ENCODE results near the gene RASEF. TPM values are rescaled to one million over a fixed set of nuclear protein-coding genes. Genes with fewer than 3 reads are reported as not detected.

The RASEF gene
- total RNA-seq, 4 donors from 2014 or later: 0.40 to 9.9 (median 0.81) TPM

DNA sequence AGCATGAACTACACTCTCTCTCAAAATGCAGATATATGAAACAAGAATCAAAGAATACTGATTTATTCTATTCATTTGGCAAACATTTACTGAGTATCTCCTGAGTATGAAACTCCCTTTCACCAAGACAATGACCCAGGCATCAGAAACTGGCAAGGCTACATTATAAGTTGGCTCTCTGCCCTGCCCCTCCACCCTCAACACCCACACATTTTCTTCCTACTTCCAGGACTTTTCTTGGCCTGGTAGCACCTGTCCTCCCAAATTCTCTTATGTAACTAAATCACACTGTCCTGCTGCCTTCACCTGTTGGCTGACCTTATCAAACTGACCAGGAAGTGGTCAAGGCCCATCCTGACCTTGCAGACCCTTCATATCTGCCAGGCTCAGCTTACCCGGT lies 3.5 kb downstream of the RASEF start:
- Histone ChIP-seq H3K27ac (no peak overlapping the region), H3K27me3 (no peaks in the 10 kb centered on the region), H3K4me1 (no peaks in the 10 kb centered on the region), H3K4me3 (no peak overlapping the region), H3K9me3 (no peaks in the 10 kb centered on the region), H3K36me3 (no peaks in the 10 kb centered on the region)
- DNase-seq: no peak
- intact Hi-C loops (cut with DNase I; ENCODE audit: low total_unique reads): no loop called here
- no peak for TF ChIP-seq POLR2A (IDR thresholded peaks at IDR 0.05)
- TF ChIP-seq, protein P1, sequence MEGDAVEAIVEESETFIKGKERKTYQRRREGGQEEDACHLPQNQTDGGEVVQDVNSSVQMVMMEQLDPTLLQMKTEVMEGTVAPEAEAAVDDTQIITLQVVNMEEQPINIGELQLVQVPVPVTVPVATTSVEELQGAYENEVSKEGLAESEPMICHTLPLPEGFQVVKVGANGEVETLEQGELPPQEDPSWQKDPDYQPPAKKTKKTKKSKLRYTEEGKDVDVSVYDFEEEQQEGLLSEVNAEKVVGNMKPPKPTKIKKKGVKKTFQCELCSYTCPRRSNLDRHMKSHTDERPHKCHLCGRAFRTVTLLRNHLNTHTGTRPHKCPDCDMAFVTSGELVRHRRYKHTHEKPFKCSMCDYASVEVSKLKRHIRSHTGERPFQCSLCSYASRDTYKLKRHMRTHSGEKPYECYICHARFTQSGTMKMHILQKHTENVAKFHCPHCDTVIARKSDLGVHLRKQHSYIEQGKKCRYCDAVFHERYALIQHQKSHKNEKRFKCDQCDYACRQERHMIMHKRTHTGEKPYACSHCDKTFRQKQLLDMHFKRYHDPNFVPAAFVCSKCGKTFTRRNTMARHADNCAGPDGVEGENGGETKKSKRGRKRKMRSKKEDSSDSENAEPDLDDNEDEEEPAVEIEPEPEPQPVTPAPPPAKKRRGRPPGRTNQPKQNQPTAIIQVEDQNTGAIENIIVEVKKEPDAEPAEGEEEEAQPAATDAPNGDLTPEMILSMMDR (IDR thresholded peaks at IDR 0.05): no peak

GRCh38 chr9:83056911-83057310 lies 6.0 kb downstream of the RASEF start:
- no peak overlapping the region for H3K4me3 ChIP-seq
- TF ChIP-seq POLR2A (IDR thresholded peaks at IDR 0.05): no peak
- TF ChIP-seq, protein P1 (IDR thresholded peaks at IDR 0.05): no peak
- no peaks in the 10 kb centered on the region for H3K4me1 ChIP-seq
- DNase-seq: no peak
- H3K9me3 ChIP-seq: no peaks in the 10 kb centered on the region
- intact Hi-C loops (cut with DNase I; ENCODE audit: low total_unique reads): no loop called here
- H3K27ac ChIP-seq: no peak overlapping the region
- H3K27me3 ChIP-seq: no peaks in the 10 kb centered on the region
- no peaks in the 10 kb centered on the region for H3K36me3 ChIP-seq

DNA sequence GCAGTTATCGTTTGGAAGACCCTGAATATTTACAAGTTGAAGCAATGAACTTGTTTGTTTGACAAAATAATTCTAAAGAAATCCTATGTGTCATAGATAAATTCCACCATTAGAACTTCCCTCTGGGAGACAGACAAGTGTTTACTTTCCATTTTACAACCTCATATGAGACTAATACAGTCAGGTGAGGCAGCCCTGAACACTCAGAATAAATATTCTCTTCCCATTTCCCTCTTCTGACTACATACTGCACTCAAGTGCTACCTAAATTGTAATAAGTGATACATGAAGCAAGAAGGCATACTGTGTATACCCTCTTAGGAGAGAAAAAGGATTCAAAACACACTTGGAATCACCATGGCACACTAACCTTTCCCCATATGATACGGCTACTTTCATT lies 6.8 kb downstream of the RASEF start:
- Histone ChIP-seq H3K9me3 (no peaks in the 10 kb centered on the region), H3K36me3 (no peaks in the 10 kb centered on the region), H3K4me3 (no peak overlapping the region), H3K4me1 (no peaks in the 10 kb centered on the region), H3K27me3 (no peaks in the 10 kb centered on the region), H3K27ac (no peak overlapping the region)
- TF ChIP-seq, protein P1 (IDR thresholded peaks at IDR 0.05): no peak
- no peak for TF ChIP-seq POLR2A (IDR thresholded peaks at IDR 0.05)
- intact Hi-C loops (cut with DNase I; ENCODE audit: low total_unique reads): no loop called here
- DNase-seq: no peak

DNA sequence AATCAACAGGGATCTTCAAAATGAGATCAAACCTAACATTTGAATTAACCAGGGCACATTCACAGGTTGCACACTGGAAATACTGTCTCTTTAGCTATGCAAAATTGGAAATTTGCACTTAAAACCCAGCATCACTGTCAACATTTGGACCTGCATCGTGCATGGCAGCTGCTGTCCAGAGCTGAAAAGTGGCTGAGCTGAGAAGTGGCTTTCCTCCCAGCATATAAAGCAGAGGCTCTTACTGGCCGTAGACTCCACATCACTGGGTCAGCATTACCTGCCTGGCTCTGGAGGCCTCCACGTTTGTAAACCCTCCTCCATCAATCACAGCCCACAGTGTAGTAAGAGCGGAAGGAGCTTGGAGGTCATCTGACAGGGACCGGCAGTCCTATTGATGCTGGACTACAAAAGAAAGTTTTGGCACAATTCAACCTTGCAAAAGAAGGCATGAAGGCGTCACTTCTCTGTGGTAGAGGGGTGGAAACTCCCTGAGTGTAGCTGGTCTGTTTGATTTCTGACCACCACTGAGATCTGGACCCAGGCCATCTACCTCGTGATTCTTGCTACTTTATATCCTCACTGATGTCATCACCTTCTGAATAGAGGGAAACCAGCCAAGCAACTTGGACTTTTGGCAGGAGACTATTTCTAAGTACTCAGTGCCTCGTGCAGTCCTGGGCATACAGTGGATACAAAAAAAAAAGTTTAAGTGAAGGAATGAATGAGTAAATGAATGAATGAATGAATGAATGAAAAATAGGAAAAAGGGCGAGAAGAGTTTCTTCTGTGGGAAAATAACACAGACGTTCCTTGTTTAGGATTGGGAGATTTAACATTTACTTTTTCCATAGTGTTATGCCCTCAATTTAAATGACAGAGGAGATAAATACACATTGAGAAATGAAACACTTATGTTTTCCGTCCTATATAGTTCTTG lies 14.8 kb downstream of the RASEF start:
- TF ChIP-seq, protein P1 (IDR thresholded peaks at IDR 0.05): no peak
- TF ChIP-seq POLR2A (IDR thresholded peaks at IDR 0.05): no peak
- intact Hi-C loops (cut with DNase I; ENCODE audit: low total_unique reads): no loop called here
- H3K27ac ChIP-seq: no peak overlapping the region
- H3K4me1 ChIP-seq: no peaks in the 10 kb centered on the region
- peak; percentile 16 for DNase-seq
- H3K27me3 ChIP-seq: no peaks in the 10 kb centered on the region
- no peak overlapping the region for H3K4me3 ChIP-seq
- no peaks in the 10 kb centered on the region for H3K36me3 ChIP-seq
- no peaks in the 10 kb centered on the region for H3K9me3 ChIP-seq

DNA sequence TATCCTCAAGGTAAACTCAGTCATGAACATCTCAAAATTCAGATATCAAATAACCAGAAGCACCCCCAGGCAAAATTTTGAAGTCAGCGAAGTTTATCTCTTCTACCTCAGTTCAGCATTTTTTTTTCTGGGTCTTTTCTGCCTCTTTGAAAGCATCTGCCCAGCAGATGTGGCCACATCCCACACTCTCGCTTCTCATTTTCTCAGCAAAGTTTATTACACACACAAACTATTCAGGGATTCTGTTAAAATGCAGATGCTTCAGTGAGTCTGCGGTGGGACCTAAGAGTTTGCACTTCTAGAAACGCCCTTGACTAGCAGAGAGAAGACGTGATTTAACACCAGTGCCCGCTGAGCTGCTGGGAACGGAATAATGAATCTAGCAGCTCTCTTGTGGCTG lies 19.3 kb downstream of the RASEF start:
- H3K9me3 ChIP-seq: no peaks in the 10 kb centered on the region
- intact Hi-C loops (cut with DNase I; ENCODE audit: low total_unique reads): no loop called here
- no peak for TF ChIP-seq POLR2A (IDR thresholded peaks at IDR 0.05)
- TF ChIP-seq, protein P1 (IDR thresholded peaks at IDR 0.05): no peak
- no peak for DNase-seq
- H3K27me3 ChIP-seq: no peaks in the 10 kb centered on the region
- H3K36me3 ChIP-seq: no peaks in the 10 kb centered on the region
- no peak overlapping the region for H3K27ac ChIP-seq
- H3K4me1 ChIP-seq: no peaks in the 10 kb centered on the region
- no peak overlapping the region for H3K4me3 ChIP-seq

Measured in uterus (tissue), 4 donors.